Measurements from ENCODE around the gene KCNAB1.

The KCNAB1 gene

GRCh38 chr3:156489462-156489911, 369.1 kb downstream of the KCNAB1 start:
- no peak for DNase-seq (ENCODE audit: low read depth in 2 of 2)

GRCh38 chr3:156491192-156491591, 370.8 kb downstream of the KCNAB1 start:
- DNase-seq (ENCODE audit: low read depth in 2 of 2) = no peak

GRCh38 chr3:156492801-156493261, 372.5 kb downstream of the KCNAB1 start:
- no peak for DNase-seq (ENCODE audit: low read depth in 2 of 2)

GRCh38 chr3:156493887-156494286, 373.5 kb downstream of the KCNAB1 start:
- DNase-seq (ENCODE audit: low read depth in 2 of 2) = no peak

GRCh38 chr3:156495816-156496215, 375.4 kb downstream of the KCNAB1 start:
- no peak for DNase-seq (ENCODE audit: low read depth in 2 of 2)

- no peak for DNase-seq (ENCODE audit: low read depth in 2 of 2)
Measured at GRCh38 chr3:156497326-156497725, 376.9 kb downstream of the KCNAB1 start.

GRCh38 chr3:156498307-156498706, 377.9 kb downstream of the KCNAB1 start:
- no peak for DNase-seq (ENCODE audit: low read depth in 2 of 2)

GRCh38 chr3:156507285-156507684, 386.9 kb downstream of the KCNAB1 start:
- DNase-seq (ENCODE audit: low read depth in 2 of 2) = no peak

- no peak for DNase-seq (ENCODE audit: low read depth in 2 of 2)
Measured at GRCh38 chr3:156509189-156510174, 389.1 kb downstream of the KCNAB1 start.

- no peak for DNase-seq (ENCODE audit: low read depth in 2 of 2)
Measured at GRCh38 chr3:156511987-156512677, 391.8 kb downstream of the KCNAB1 start.

GRCh38 chr3:156513619-156514018, 393.2 kb downstream of the KCNAB1 start:
- no peak for DNase-seq (ENCODE audit: low read depth in 2 of 2)

GRCh38 chr3:156516284-156516683, 395.9 kb downstream of the KCNAB1 start:
- no peak for DNase-seq (ENCODE audit: low read depth in 2 of 2)

GRCh38 chr3:156516961-156517360, 396.6 kb downstream of the KCNAB1 start:
- DNase-seq (ENCODE audit: low read depth in 2 of 2) = no peak

GRCh38 chr3:156518726-156519125, 398.3 kb downstream of the KCNAB1 start:
- no peak for DNase-seq (ENCODE audit: low read depth in 2 of 2)

GRCh38 chr3:156519758-156520162, 399.4 kb downstream of the KCNAB1 start:
- DNase-seq (ENCODE audit: low read depth in 2 of 2) = no peak

GRCh38 chr3:156522673-156523072, 402.3 kb downstream of the KCNAB1 start:
- no peak for DNase-seq (ENCODE audit: low read depth in 2 of 2)

GRCh38 chr3:156525808-156526207, 405.4 kb downstream of the KCNAB1 start:
- DNase-seq (ENCODE audit: low read depth in 2 of 2) = no peak

GRCh38 chr3:156527060-156527459, 406.7 kb downstream of the KCNAB1 start:
- DNase-seq (ENCODE audit: low read depth in 2 of 2) = no peak

GRCh38 chr3:156530980-156531379, 410.6 kb downstream of the KCNAB1 start:
- DNase-seq (ENCODE audit: low read depth in 2 of 2) = no peak

GRCh38 chr3:156532730-156533129, 412.4 kb downstream of the KCNAB1 start:
- DNase-seq (ENCODE audit: low read depth in 2 of 2) = no peak

GRCh38 chr3:156533205-156533604, 412.8 kb downstream of the KCNAB1 start:
- DNase-seq (ENCODE audit: low read depth in 2 of 2) = no peak

GRCh38 chr3:156535162-156535627, 414.8 kb downstream of the KCNAB1 start:
- DNase-seq (ENCODE audit: low read depth in 2 of 2) = no peak
